EH (cell line): Measurements from ENCODE around the gene CANT1.
A peak's percentile ranks its signal among the peaks of the same experiment; 100 is the strongest.
"Not testable (repeated sequence)": the region's sequence is repeated elsewhere in the genome, so short reads cannot be mapped to it uniquely, and the experiment has no call there.

Source experiments
- DNase-seq: peaks from one replicate; pipeline ENCODE4 v3.0.0-alpha.2; 2015; ENCODE audit warnings: low read depth

CANT1 gene

GRCh38 chr17:78976907-78977680 is 32.5 kb downstream of the CANT1 start:
- DNase-seq: no peak

- DNase-seq: peak; percentile 83
Observed at GRCh38 chr17:78974635-78975591, 34.7 kb downstream of the CANT1 start.

- no peak for DNase-seq
Observed at GRCh38 chr17:78973792-78974520, 35.6 kb downstream of the CANT1 start.

GRCh38 chr17:78973196-78973595 is 36.4 kb downstream of the CANT1 start:
- DNase-seq: peak; percentile 60

- no peak for DNase-seq
Observed at GRCh38 chr17:78972507-78973105, 37.0 kb downstream of the CANT1 start.

- no peak for DNase-seq
Observed at GRCh38 chr17:78971756-78972506, 37.6 kb downstream of the CANT1 start.

GRCh38 chr17:78970834-78971755 is 38.5 kb downstream of the CANT1 start:
- DNase-seq: peak; percentile 75

GRCh38 chr17:78969865-78970264 is 39.7 kb downstream of the CANT1 start:
- no peak for DNase-seq

- no peak for DNase-seq
Observed at GRCh38 chr17:78967782-78968362, 41.7 kb downstream of the CANT1 start.

- DNase-seq: no peak
Observed at GRCh38 chr17:78966910-78967600, 42.5 kb downstream of the CANT1 start.

- no peak for DNase-seq
Observed at GRCh38 chr17:78966123-78966813, 43.3 kb downstream of the CANT1 start.

GRCh38 chr17:78965491-78965924 is 44.1 kb downstream of the CANT1 start:
- no peak for DNase-seq

GRCh38 chr17:78963378-78963777 is 46.2 kb downstream of the CANT1 start:
- no peak for DNase-seq

GRCh38 chr17:78962984-78963348 is 46.6 kb downstream of the CANT1 start:
- DNase-seq: not testable (repeated sequence)

- peak; percentile 75 for DNase-seq
Observed at GRCh38 chr17:78962345-78962983, 47.1 kb downstream of the CANT1 start.

GRCh38 chr17:78961571-78961970 is 48.0 kb downstream of the CANT1 start:
- DNase-seq: peak; percentile 29

- peak; percentile 42 for DNase-seq
Observed at GRCh38 chr17:78960928-78961327, 48.6 kb downstream of the CANT1 start.

- DNase-seq: no peak
Observed at GRCh38 chr17:78959803-78960202, 49.8 kb downstream of the CANT1 start.
